ENCODE measurements around the gene CDC42SE2.

DNA sequence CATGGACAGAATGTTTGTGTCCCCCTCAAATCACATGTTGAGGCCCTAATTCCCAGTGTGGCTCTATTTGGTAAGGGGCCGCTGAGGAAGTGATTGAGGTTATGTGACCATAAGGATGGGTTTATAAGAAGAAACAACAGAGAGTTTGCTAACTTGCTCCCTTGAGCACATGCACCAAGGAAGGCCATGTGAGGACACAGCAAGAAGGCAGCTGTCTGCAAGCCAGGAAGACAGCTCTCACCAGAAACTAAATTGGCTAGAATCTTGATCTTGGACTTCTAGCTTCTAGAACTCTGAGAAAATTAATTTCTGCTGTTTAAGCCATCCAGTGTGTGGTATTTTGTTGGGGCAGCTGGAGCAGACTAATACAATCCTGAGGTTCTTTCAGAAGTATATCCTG lies 35.2 kb upstream of the CDC42SE2 start:
- TF ChIP-seq, protein P1, sequence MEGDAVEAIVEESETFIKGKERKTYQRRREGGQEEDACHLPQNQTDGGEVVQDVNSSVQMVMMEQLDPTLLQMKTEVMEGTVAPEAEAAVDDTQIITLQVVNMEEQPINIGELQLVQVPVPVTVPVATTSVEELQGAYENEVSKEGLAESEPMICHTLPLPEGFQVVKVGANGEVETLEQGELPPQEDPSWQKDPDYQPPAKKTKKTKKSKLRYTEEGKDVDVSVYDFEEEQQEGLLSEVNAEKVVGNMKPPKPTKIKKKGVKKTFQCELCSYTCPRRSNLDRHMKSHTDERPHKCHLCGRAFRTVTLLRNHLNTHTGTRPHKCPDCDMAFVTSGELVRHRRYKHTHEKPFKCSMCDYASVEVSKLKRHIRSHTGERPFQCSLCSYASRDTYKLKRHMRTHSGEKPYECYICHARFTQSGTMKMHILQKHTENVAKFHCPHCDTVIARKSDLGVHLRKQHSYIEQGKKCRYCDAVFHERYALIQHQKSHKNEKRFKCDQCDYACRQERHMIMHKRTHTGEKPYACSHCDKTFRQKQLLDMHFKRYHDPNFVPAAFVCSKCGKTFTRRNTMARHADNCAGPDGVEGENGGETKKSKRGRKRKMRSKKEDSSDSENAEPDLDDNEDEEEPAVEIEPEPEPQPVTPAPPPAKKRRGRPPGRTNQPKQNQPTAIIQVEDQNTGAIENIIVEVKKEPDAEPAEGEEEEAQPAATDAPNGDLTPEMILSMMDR (conservative IDR thresholded peaks at IDR 0.05; ENCODE audit: low read length) = no peak
- TF ChIP-seq EZH2phosphoT487 (IDR thresholded peaks at IDR 0.05; ENCODE audit: borderline replicate concordance) = no peak

Data from Loucy (cell line).